ENCODE results near the gene CHST11. TPM values are rescaled to one million over a fixed set of nuclear protein-coding genes. Genes with fewer than 3 reads are reported as not detected.

The CHST11 gene
- total RNA-seq, 1 experiment from 2014 or later, result 1.1 TPM

DNA sequence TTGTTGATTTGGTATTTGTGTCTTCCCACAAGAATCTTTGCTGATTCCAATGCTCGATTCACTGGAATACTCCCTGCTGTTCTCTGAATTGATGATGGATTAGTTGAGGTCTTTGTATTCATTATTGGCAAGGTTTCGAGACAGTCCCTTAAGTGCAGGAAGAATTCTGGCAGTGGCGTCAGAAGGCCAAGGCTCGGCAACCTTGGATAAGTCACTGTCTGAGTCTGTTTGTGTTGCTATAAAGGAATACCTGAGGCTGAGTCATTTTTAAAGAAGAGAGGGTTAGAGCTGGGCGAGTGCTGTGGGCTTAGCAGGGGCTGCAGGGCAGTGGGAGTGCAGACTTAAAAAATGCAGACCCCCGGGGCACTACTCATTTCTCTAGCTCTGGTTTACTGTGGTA is 56.9 kb downstream of the CHST11 start:
- no peaks in the 10 kb centered on the region for H3K36me3 ChIP-seq (ENCODE audit: insufficient read depth, low read length, poor library complexity, severe bottlenecking)
- H3K27ac ChIP-seq (ENCODE audit: low read depth, low read length, poor library complexity, severe bottlenecking), result no peak overlapping the region
- H3K9me3 ChIP-seq (ENCODE audit: low read depth, low read length, poor library complexity, severe bottlenecking), result no peaks in the 10 kb centered on the region
- intact Hi-C loops (cut with micrococcal nuclease; ENCODE audit: unreplicated experiment), result no loop called here
- POLR2A ChIA-PET (ENCODE audit: low non-redundant PET), result no interaction called here
- H3K4me1 ChIP-seq (ENCODE audit: insufficient read depth, low read length, poor library complexity, severe bottlenecking), result no peaks in the 10 kb centered on the region
- no peak for TF ChIP-seq EZH2 (IDR thresholded peaks at IDR 0.05; ENCODE audit: borderline replicate concordance, low read depth, low read length, poor library complexity, severe bottlenecking)
- TF ChIP-seq, protein P1, sequence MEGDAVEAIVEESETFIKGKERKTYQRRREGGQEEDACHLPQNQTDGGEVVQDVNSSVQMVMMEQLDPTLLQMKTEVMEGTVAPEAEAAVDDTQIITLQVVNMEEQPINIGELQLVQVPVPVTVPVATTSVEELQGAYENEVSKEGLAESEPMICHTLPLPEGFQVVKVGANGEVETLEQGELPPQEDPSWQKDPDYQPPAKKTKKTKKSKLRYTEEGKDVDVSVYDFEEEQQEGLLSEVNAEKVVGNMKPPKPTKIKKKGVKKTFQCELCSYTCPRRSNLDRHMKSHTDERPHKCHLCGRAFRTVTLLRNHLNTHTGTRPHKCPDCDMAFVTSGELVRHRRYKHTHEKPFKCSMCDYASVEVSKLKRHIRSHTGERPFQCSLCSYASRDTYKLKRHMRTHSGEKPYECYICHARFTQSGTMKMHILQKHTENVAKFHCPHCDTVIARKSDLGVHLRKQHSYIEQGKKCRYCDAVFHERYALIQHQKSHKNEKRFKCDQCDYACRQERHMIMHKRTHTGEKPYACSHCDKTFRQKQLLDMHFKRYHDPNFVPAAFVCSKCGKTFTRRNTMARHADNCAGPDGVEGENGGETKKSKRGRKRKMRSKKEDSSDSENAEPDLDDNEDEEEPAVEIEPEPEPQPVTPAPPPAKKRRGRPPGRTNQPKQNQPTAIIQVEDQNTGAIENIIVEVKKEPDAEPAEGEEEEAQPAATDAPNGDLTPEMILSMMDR (conservative IDR thresholded peaks at IDR 0.05; ENCODE audit: low read depth, low read length), result no peak
- CTCF ChIA-PET, result no interaction called here
- H3K4me3 ChIP-seq (ENCODE audit: low read depth, low read length, poor library complexity, severe bottlenecking), result no peak overlapping the region
- BruUV-seq (replicated peaks), result no TSS peak
- DNase-seq (ENCODE audit: low spot score), result no peak
- H3K27me3 ChIP-seq (replicated peaks; ENCODE audit: insufficient read depth, low read depth, low read length, poor library complexity), result no peaks in the 10 kb centered on the region

DNA sequence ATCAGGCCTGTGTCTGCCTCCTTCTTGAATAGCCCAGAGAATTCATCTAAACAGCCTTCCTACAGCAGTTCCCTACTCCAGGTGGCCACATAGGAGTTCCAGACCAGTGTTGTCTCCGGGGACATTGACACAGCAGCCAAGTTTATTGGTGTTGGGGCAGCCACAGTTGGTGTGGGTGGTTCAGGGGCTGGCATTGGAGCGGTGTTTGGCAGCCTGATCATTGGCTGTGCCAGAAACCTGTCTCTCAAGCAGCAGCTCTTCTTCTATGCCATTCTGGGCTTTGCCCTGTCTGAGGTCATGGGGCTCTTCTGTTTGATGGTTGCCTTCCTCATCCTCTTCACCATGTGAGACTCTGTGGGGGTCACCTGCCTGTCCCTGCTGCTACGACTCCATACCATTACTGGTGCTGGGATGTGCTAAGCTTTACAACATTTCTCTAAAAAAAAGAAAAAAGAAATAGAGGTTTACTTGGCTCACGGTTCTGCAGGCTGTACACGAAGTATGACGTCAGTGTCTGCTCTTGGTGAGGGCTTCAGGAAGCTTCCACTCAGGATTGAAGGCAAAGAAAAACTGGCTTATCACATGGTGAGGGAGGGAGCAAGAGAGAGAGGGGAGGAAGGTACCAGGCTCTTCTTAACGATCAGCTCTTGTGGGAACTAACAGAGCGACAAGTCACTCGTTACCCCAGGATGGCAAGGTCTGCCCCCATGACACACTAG is 57.5 kb downstream of the CHST11 start:
- BruUV-seq (replicated peaks), result no TSS peak
- no peak for DNase-seq (ENCODE audit: low spot score)
- H3K36me3 ChIP-seq (ENCODE audit: insufficient read depth, low read length, poor library complexity, severe bottlenecking), result no peaks in the 10 kb centered on the region
- H3K27me3 ChIP-seq (replicated peaks; ENCODE audit: insufficient read depth, low read depth, low read length, poor library complexity), result no peaks in the 10 kb centered on the region
- TF ChIP-seq, protein P1 (conservative IDR thresholded peaks at IDR 0.05; ENCODE audit: low read depth, low read length), result no peak
- TF ChIP-seq EZH2 (IDR thresholded peaks at IDR 0.05; ENCODE audit: borderline replicate concordance, low read depth, low read length, poor library complexity, severe bottlenecking), result no peak
- ChIA-PET CTCF (no interaction called here), POLR2A (ENCODE audit: low non-redundant PET) (no interaction called here)
- no peak overlapping the region for H3K27ac ChIP-seq (ENCODE audit: low read depth, low read length, poor library complexity, severe bottlenecking)
- no peaks in the 10 kb centered on the region for H3K4me1 ChIP-seq (ENCODE audit: insufficient read depth, low read length, poor library complexity, severe bottlenecking)
- H3K9me3 ChIP-seq (ENCODE audit: low read depth, low read length, poor library complexity, severe bottlenecking), result no peaks in the 10 kb centered on the region
- H3K4me3 ChIP-seq (ENCODE audit: low read depth, low read length, poor library complexity, severe bottlenecking), result no peak overlapping the region
- intact Hi-C loops (cut with micrococcal nuclease; ENCODE audit: unreplicated experiment), result no loop called here

DNA sequence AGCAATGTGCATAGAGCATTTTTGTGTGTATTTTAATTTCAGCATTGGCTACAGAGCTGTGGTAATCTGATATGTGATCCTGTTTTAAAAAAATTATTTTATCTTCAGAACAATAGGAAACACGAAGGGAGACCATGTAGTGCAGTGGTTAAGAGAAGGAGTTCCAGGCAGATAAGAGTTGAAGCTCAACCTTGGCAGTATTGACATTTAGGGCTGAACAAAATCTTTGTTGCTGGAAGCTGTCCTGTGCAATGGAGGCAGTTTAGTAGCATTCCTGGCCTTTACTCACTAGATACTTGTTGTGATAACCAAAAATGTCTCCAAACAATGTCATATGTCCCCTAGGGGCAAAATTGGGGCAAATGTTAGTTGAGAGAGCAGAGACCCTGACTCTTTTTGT is 59.2 kb downstream of the CHST11 start:
- no TSS peak for BruUV-seq (replicated peaks)
- TF ChIP-seq, protein P1 (conservative IDR thresholded peaks at IDR 0.05; ENCODE audit: low read depth, low read length), result no peak
- no peak for TF ChIP-seq EZH2 (IDR thresholded peaks at IDR 0.05; ENCODE audit: borderline replicate concordance, low read depth, low read length, poor library complexity, severe bottlenecking)
- H3K36me3 ChIP-seq (ENCODE audit: insufficient read depth, low read length, poor library complexity, severe bottlenecking), result no peaks in the 10 kb centered on the region
- POLR2A ChIA-PET (ENCODE audit: low non-redundant PET), result no interaction called here
- CTCF ChIA-PET, result no interaction called here
- H3K27ac ChIP-seq (ENCODE audit: low read depth, low read length, poor library complexity, severe bottlenecking), result no peak overlapping the region
- no peak overlapping the region for H3K4me3 ChIP-seq (ENCODE audit: low read depth, low read length, poor library complexity, severe bottlenecking)
- H3K27me3 ChIP-seq (replicated peaks; ENCODE audit: insufficient read depth, low read depth, low read length, poor library complexity), result no peaks in the 10 kb centered on the region
- H3K4me1 ChIP-seq (ENCODE audit: insufficient read depth, low read length, poor library complexity, severe bottlenecking), result no peaks in the 10 kb centered on the region
- H3K9me3 ChIP-seq (ENCODE audit: low read depth, low read length, poor library complexity, severe bottlenecking), result no peaks in the 10 kb centered on the region
- intact Hi-C loops (cut with micrococcal nuclease; ENCODE audit: unreplicated experiment), result no loop called here
- DNase-seq (ENCODE audit: low spot score), result no peak

Data from A673 (cell line).